Stimulated activated CD8-positive, alpha-beta memory T cell treated with anti-CD3 and anti-CD28 coated beads, Interleukin-15, amount 100 ng/mL, for 4 hours (primary cell): ENCODE results near the gene NBPF14.
"Not testable (repeated sequence)": the region's sequence is repeated elsewhere in the genome, so short reads cannot be mapped to it uniquely, and the experiment has no call there.

ENCODE experiments used
- DNase-seq, 2 donors: peaks; one replicate each; pipeline ENCODE4 v3.0.0-alpha.2; 2020; ENCODE audit warnings: low read depth in 2 of 2

Gene NBPF14, protein sequence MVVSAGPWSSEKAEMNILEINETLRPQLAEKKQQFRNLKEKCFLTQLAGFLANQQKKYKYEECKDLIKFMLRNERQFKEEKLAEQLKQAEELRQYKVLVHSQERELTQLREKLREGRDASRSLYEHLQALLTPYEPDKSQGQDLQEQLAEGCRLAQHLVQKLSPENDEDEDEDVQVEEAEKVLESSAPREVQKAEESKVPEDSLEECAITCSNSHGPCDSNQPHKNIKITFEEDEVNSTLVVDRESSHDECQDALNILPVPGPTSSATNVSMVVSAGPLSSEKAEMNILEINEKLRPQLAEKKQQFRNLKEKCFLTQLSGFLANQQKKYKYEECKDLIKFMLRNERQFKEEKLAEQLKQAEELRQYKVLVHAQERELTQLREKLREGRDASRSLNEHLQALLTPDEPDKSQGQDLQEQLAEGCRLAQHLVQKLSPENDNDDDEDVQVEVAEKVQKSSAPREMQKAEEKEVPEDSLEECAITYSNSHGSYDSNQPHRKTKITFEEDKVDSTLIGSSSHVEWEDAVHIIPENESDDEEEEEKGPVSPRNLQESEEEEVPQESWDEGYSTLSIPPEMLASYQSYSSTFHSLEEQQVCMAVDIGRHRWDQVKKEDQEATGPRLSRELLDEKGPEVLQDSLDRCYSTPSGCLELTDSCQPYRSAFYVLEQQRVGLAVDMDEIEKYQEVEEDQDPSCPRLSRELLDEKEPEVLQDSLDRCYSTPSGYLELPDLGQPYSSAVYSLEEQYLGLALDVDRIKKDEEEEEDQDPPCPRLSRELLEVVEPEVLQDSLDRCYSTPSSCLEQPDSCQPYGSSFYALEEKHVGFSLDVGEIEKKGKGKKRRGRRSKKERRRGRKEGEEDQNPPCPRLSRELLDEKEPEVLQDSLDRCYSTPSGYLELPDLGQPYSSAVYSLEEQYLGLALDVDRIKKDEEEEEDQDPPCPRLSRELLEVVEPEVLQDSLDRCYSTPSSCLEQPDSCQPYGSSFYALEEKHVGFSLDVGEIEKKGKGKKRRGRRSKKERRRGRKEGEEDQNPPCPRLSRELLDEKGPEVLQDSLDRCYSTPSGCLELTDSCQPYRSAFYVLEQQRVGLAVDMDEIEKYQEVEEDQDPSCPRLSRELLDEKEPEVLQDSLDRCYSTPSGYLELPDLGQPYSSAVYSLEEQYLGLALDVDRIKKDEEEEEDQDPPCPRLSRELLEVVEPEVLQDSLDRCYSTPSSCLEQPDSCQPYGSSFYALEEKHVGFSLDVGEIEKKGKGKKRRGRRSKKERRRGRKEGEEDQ (N-terminal part only)

GRCh38 chr1:148595911-148596310 lies at the start of gene NBPF14:
Gene NBPF14, minus strand, starts transcription at chr1:148596011. Its CDS starts 294 bp downstream, at chr1:148595717.
- not testable (repeated sequence) for DNase-seq

GRCh38 chr1:148625451-148625850 lies 29.6 kb upstream of the NBPF14 start:
- DNase-seq = not testable (repeated sequence)

DNA sequence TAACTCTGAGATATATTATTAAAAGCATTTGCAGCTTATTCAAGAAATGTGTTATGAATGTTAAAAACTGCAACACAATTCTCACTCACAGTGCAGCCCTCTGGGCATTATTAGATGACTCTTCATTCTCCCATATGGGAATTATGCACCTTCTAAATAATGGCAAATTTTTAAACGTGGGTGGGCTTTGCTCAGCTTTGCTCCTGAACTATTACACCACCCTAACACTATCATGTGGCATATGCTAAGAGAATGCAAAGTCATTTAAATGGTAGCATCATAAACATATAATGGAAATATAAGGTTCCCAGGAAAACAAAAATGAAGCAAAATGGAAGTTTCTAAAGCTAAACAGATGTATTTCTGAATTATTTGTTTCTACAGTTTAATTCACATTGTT lies 22.4 kb upstream of the NBPF14 start:
- DNase-seq = not testable (repeated sequence)

DNA sequence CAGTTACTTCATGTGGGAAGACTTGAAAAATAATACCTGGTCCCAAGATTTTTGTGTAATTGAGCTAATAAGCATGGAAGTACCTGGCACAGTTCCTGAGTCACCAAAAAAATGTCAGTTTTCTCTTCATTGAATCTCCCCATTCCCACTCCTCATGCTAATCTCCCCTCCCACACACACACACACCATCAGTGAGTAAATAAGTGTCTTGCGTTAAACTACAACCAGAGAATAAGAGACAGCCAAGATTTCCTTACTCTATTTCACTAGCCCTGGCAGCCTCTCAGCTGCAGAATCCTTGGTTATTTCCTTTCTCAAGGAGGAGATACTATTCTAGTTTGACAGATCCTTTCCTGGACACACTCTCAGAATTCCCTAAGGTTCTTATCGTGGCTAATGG lies 9.5 kb upstream of the NBPF14 start:
- not testable (repeated sequence) for DNase-seq

- not testable (repeated sequence) for DNase-seq
Measured at GRCh38 chr1:148595360-148595759, 451 bp downstream of the NBPF14 start.

- not testable (repeated sequence) for DNase-seq
Measured at GRCh38 chr1:148591098-148591497, 4.7 kb downstream of the NBPF14 start.

DNA sequence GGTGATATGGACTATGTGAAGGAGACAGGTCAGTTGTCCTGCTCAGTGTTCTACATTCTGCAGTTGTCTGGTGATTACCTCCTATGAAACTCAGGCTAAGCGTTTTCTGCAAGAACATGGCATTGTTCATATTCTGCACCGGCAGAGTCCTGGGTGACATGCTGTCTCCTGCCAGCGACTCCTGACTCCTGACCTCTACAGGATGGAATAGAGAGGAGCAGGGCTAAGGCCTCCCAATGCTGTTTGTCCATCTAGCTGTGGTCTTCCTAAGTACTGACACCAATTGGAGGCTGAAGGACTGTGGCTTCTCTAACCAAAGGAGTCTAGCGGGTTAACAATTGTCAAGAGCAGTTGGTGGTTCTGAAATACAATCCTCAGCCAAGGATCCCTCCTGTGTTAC lies 63.7 kb downstream of the NBPF14 start:
- DNase-seq = not testable (repeated sequence)

- DNase-seq = peak in 1 of 2 donors; percentile 30
Measured at GRCh38 chr1:148529101-148529567, 66.7 kb downstream of the NBPF14 start.

DNA sequence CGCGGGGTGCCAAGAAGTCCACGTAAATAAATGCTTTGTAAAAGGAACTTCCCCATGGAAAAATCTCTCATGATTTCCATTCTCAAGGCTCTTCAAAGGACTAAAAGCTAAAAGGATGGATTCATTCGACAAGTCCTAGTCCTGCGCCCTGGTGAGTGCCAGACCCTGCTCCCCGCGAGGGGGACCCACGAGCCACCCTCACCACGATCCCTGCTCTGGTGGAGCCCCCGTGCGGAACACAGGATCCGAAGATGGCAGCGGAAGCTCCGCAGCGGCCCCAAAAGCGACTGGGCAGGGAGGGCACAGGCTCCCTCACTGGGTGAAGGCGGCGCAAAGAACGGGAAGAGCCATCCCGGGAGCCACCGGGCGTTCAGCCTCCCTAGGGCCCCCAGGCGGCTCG lies 67.2 kb downstream of the NBPF14 start:
- not testable (repeated sequence) for DNase-seq

GRCh38 chr1:148526587-148526986 lies 69.2 kb downstream of the NBPF14 start:
- DNase-seq = not testable (repeated sequence)

- DNase-seq = not testable (repeated sequence)
Measured at GRCh38 chr1:148523205-148524144, 72.3 kb downstream of the NBPF14 start.

GRCh38 chr1:148522561-148523204 lies 73.1 kb downstream of the NBPF14 start:
- DNase-seq = peak; percentile 72 to 82

DNA sequence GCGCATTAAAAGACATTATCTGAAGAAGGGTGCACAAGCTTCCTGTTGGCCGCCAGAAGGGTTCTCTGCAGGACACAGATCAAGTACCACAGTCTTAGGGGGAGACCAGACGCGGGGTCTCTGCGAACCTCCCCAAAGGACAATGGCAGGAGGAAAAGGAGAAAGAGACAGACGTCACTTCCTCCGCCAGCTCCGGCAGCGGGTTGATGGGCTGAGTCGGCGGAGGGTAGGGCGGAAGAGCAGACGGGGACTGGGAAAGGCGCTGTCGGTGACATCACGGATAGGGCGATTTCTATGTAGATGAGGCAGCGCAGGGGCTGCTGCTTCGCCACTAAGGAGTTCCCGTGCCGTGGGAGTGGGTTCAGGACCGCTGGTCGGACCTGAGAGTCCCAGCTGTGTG lies 73.7 kb downstream of the NBPF14 start:
- DNase-seq = peak; percentile 68 to 72

GRCh38 chr1:148514310-148514709 lies 81.5 kb downstream of the NBPF14 start:
- not testable (repeated sequence) for DNase-seq

DNA sequence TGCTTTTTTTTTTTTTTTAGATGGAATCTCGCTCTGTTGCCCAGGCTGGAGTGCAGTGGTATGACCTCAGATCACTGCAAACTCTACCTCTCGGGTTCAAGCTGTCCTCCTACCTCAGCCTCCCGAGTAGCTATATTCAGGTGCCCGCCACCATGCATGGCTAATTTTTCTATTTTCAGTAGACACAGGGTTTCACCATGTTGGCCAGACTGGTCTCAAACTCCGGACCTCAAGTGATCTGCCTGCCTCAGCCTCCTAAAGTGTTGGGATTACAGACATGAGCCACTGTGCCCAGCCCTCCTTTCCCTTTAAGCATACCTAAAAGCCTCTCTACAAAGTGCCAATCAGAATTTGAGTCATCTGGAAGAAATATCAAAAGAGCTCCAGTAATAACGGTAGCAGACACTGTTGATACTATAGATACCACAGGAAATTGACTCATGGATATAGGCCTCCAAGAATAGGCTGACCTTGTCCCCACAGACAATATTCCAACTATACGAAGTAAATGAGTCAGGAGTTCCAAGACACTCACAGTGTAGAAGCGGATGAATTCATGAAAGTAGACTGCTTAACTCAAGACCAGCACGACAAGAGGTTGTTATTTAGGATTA lies 83.1 kb downstream of the NBPF14 start:
- not testable (repeated sequence) for DNase-seq

- not testable (repeated sequence) for DNase-seq
Measured at GRCh38 chr1:148493933-148494332, 101.9 kb downstream of the NBPF14 start.

- DNase-seq = not testable (repeated sequence)
Measured at GRCh38 chr1:148483029-148483428, 112.8 kb downstream of the NBPF14 start, which contains the start of gene PPIAL4G. Gene PPIAL4G, minus strand, starts transcription at chr1:148483302. Its CDS starts 50 bp downstream, at chr1:148483252.
